ENCODE results near the gene HTR6. TPM values are rescaled to one million over a fixed set of nuclear protein-coding genes. Genes with fewer than 3 reads are reported as not detected.

The HTR6 gene
- total and polyA plus RNA-seq, 2 of the 4 experiments (the other 2 are of a cell fraction): not detected

DNA sequence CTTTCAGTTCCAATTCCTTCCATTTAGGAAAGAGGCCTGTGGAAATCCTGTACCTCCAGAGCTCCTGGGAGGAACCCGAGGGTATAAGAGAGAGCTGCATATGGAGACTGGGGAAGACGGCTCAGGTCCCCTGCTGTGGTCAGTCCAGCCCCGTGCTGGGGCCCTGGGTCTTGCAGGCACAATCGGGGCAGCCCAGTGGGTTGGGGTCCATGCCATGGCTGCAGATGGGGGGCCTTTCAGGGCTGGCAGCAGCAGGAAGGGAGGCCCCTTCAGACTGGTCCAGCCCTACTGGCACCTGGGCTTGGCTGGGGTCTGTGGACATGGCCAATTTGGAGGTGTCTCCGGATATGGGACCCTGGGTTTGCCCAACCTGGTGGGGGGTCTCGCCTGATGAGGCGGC lies 18.2 kb downstream of the HTR6 start:
- Histone ChIP-seq H3K9ac (ENCODE audit: low read depth, low read length) (no peak overlapping the region), H4K5ac (ENCODE audit: low read depth, low read length) (no peak overlapping the region), H3K9me1 (ENCODE audit: insufficient read depth, low read length) (no peaks in the 10 kb centered on the region; the same call in 1 of the 2 replicates), H2BK15ac (ENCODE audit: low read depth, low read length) (no peak overlapping the region), H3K79me1 (ENCODE audit: low read depth in 1 of 2, low read length in 2 of 2) (no peaks in the 10 kb centered on the region), H3K4me3 (ENCODE audit: insufficient read depth, low read depth, low read length) (no peak overlapping the region), H4K20me1 (ENCODE audit: insufficient read depth, low read length) (no peaks in the 10 kb centered on the region; the same call in none of the 2 replicates), H4K8ac (ENCODE audit: low read depth in 2 of 2, low read length in 2 of 2) (no peak overlapping the region), H3K9me3 (ENCODE audit: control insufficient read depth, insufficient read depth, low read length) (peaks cover 3% of the 10 kb centered on the region; the same call in 1 of the 2 replicates), H3K23ac (ENCODE audit: low read depth, low read length) (no peak overlapping the region), H2BK120ac (ENCODE audit: low read depth, low read length) (no peak overlapping the region), H3K4me2 (ENCODE audit: low read depth, low read length) (no peak overlapping the region), H3K27me3 (ENCODE audit: control insufficient read depth, insufficient read depth, low read length) (no peaks in the 10 kb centered on the region), H3K4me1 (ENCODE audit: control insufficient read depth, insufficient read depth, low read length) (no peaks in the 10 kb centered on the region), H2AK5ac (ENCODE audit: low read depth, low read length) (no peak overlapping the region), H2BK20ac (ENCODE audit: low read depth, low read length) (no peak overlapping the region), H3K36me3 (ENCODE audit: control insufficient read depth, insufficient read depth, low read length) (peaks cover 5% of the 10 kb centered on the region; the same call in 1 of the 2 replicates), H2AK9ac (replicated peaks; ENCODE audit: low read depth, low read length, poor library complexity) (no peak overlapping the region), H3K27ac (ENCODE audit: insufficient read depth, low read length) (no peak overlapping the region), H3K18ac (ENCODE audit: low read depth, low read length) (no peak overlapping the region), H2AFZ (replicated peaks; ENCODE audit: low read length, poor library complexity) (no peak overlapping the region), H3K14ac (replicated peaks; ENCODE audit: low read depth, low read length) (no peak overlapping the region), H4K91ac (ENCODE audit: insufficient read depth, low read depth, low read length) (no peak overlapping the region), H2BK5ac (ENCODE audit: low read depth, low read length, poor library complexity, severe bottlenecking) (no peak overlapping the region), H3K56ac (ENCODE audit: extremely low read depth, insufficient read depth, low read length) (no peak overlapping the region), H3K4ac (ENCODE audit: low read depth, low read length) (no peak overlapping the region)
- in situ Hi-C loops (cut with MboI; ENCODE audit: low sequenced_read_pairs) (no loop called here), dilution Hi-C loops (cut with HindIII; ENCODE audit: low sequenced_read_pairs, unreplicated experiment) (no loop called here), intact Hi-C loops (cut with micrococcal nuclease) (no loop called here)
- DNase-seq (no peak), ATAC-seq (ENCODE audit: low read depth) (no peak)
- CTCF ChIA-PET: interaction anchor here (1.1 to 1.5 kb wide), 2 partner anchors 21 to 22 kb away, joined by 4 read pairs; no protein-coding TSS in a partner anchor
- BruUV-seq (replicated peaks): no TSS peak
- no peak for TF ChIP-seq MXI1 (IDR thresholded peaks at IDR 0.05; ENCODE audit: borderline replicate concordance, low read depth, low read length)
- WGBS, 2 experiments (ENCODE audit: extremely low coverage in 2 of 2, insufficient read length in 1 of 2): 68% methylated on average over 6 of the region's 7 CpGs; no CpG with 5 or more reads in 1 of the 2 experiments
- POLR2A ChIA-PET (ENCODE audit: unreplicated experiment): no interaction called here
